PC-9 (cell line): ENCODE measurements around the gene IGF2R. TPM values are rescaled to one million over a fixed set of nuclear protein-coding genes. Genes with fewer than 3 reads are reported as not detected.

Source experiments
- BruUV-seq: library from RNA; stranded (reverse); fragments of 400-500 nt; replicated peaks from 2 replicates; lab custom pipeline; 2021; lab: Mats Ljungman, UMichigan
- CTCF ChIA-PET: fragments of 300-600 bp; sonication (Branson Sonifier 250); formaldehyde crosslinking; loops from one replicate; lab custom pipeline; 2022; ENCODE audit warnings: antibody characterized with exemption; lab: Charles Lee
- POLR2A ChIA-PET: fragments of 300-600 bp; sonication (Branson Sonifier 250); formaldehyde crosslinking; loops from one replicate; lab custom pipeline; 2022; ENCODE audit warnings: antibody characterized with exemption; ENCODE audit not compliant: unreplicated experiment; lab: Charles Lee
- DNase-seq, 2 experiments: peaks; one replicate each; pipeline versions ENCODE4 v3.0.0 to v3.0.0-alpha.2; 2015 to 2022; ENCODE audit warnings: mixed read lengths in 1 of 2
- H2AFZ ChIP-seq: fragments of 200-600 bp; sonication (generic); 2 replicates; pipeline ENCODE4 v1.8.1; 2017; ENCODE audit warnings: antibody characterized with exemption
- H3F3A ChIP-seq: fragments of 200-600 bp; sonication (generic); 2 replicates; pipeline ENCODE4 v1.8.1; 2017; ENCODE audit warnings: antibody characterized with exemption, mild to moderate bottlenecking, low read depth; ENCODE audit not compliant: insufficient read depth
- H3K27ac ChIP-seq: fragments of 200-600 bp; sonication (generic); 2 replicates; pipeline ENCODE4 v1.6.1; 2016; ENCODE audit warnings: mixed run types
- H3K27me3 ChIP-seq: fragments of 200-600 bp; sonication (generic); 2 replicates; pipeline ENCODE4 v1.6.1; 2016; ENCODE audit warnings: low read depth, mixed run types; ENCODE audit not compliant: insufficient read depth
- H3K36me3 ChIP-seq: fragments of 200-600 bp; sonication (generic); 2 replicates; pipeline ENCODE4 v1.6.1; 2016; ENCODE audit warnings: low read depth, mixed run types
- H3K4me1 ChIP-seq: fragments of 200-600 bp; sonication (generic); replicated peaks from 2 replicates; pipeline ENCODE4 v1.6.1; 2016; ENCODE audit warnings: mixed run types; ENCODE audit not compliant: insufficient read depth
- H3K4me2 ChIP-seq: fragments of 200-600 bp; sonication (generic); 2 replicates; pipeline ENCODE4 v1.6.1; 2017; ENCODE audit warnings: mixed run types
- H3K4me3 ChIP-seq: fragments of 200-600 bp; sonication (generic); 2 replicates; pipeline ENCODE4 v1.6.1; 2016; ENCODE audit warnings: mixed run types
- H3K79me2 ChIP-seq: fragments of 200-600 bp; sonication (generic); 2 replicates; pipeline ENCODE4 v1.6.1; 2017; ENCODE audit warnings: low read depth, mixed run types
- H3K9me2 ChIP-seq: fragments of 200-600 bp; sonication (generic); 2 replicates; pipeline ENCODE4 v1.8.1; 2017; ENCODE audit warnings: mild to moderate bottlenecking; ENCODE audit not compliant: insufficient read depth
- H3K9me3 ChIP-seq: fragments of 200-600 bp; sonication (generic); 2 replicates; pipeline ENCODE4 v1.8.1; 2016; ENCODE audit warnings: low read depth; ENCODE audit not compliant: insufficient read depth
- H4K20me1 ChIP-seq: fragments of 200-600 bp; sonication (generic); 2 replicates; pipeline ENCODE4 v1.8.1; 2017; ENCODE audit not compliant: insufficient read depth
- CTCF ChIP-seq: fragments of 200-600 bp; sonication (generic); conservative IDR thresholded peaks from 2 replicates; pipeline ENCODE4 v1.6.1; 2017; ENCODE audit warnings: mixed run types, antibody characterized with exemption, mild to moderate bottlenecking, moderate library complexity
- EZH2 ChIP-seq: fragments of 200-600 bp; sonication (generic); IDR thresholded peaks from 2 replicates; pipeline ENCODE4 v1.8.0; 2017; ENCODE audit warnings: antibody characterized with exemption, low read depth
- intact Hi-C: fragments of 100-400 bp; cut with micrococcal nuclease; formaldehyde crosslinking; loops from one replicate; pipeline ENCODE4 v1.10.0; 2022; ENCODE audit not compliant: unreplicated experiment
- total RNA-seq: library from RNA; stranded (reverse); gene quantifications from 2 replicates; pipeline ENCODE4 v1.2.3, GENCODE V29; 2021

IGF2R gene
- total RNA-seq, 1 experiment from 2014 or later, result 53.1 TPM

DNA sequence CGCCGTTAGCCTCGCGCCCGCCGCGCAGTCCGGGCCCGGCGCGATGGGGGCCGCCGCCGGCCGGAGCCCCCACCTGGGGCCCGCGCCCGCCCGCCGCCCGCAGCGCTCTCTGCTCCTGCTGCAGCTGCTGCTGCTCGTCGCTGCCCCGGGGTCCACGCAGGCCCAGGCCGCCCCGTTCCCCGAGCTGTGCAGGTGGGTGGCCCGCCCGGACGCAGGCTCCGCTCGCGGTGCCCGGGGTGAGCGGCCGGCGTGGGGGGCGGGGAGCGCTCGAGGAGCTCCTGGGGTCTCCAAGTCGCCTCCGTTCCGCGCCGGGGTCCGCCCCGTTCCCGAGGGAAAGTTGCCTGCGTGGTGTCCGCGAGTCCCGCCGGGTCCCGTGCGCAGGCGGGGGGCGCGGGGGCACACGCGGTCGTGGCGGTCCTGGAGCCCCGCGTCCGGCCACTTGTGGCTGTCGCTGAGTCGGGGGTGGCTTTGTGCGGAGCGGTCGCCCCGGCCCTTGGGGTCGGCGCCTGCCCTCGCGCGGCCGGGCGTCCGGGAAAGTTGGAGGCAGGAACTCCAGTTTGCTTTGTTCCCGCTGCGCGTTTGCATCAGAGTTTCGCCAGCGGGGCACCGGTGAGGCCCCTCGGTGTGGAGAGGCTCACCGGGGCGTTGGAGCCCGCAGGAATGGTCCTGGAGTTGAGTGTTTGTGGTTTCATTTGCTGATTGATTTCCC, 476 bp downstream of the IGF2R start:
- Histone ChIP-seq H3K9me2 (no peaks in the 10 kb centered on the region), H2AFZ (peak overlapping the region; percentile 79), H4K20me1 (peaks cover 11% of the 10 kb centered on the region), H3K27ac (0 out of 2 replicates have a peak overlapping the region, but pooled peaks have one; percentile 37), H3K27me3 (no peaks in the 10 kb centered on the region; the same call in 1 of the 2 replicates), H3K9me3 (no peaks in the 10 kb centered on the region), H3K4me2 (peak overlapping the region; percentile 94), H3K4me3 (peak overlapping the region; percentile 82), H3F3A (peaks cover 20% of the 10 kb centered on the region; the same call in 1 of the 2 replicates), H3K4me1 (peaks cover 29% of the 10 kb centered on the region), H3K79me2 (peaks cover 51% of the 10 kb centered on the region), H3K36me3 (no peaks in the 10 kb centered on the region)
- intact Hi-C loops, result no loop called here
- CTCF ChIA-PET, result no interaction called here
- peak in 1 of 2 experiments; percentile 17 for DNase-seq
- TF ChIP-seq CTCF (no peak), EZH2 (no peak)
- BruUV-seq, result no TSS peak
- POLR2A ChIA-PET, result no interaction called here

GRCh38 chr6:159969921-159970320, 1.0 kb downstream of the IGF2R start:
- H3F3A ChIP-seq, result peaks cover 22% of the 10 kb centered on the region; the same call in 1 of the 2 replicates
- peak overlapping the region; percentile 82 for H3K4me3 ChIP-seq
- intact Hi-C loops, result loop anchor here (5.0 to 10.0 kb wide), 2 partner anchors 67 to 185 kb away; partner anchors contain the start of gene TCP1
- peaks cover 32% of the 10 kb centered on the region for H3K4me1 ChIP-seq
- H3K36me3 ChIP-seq, result no peaks in the 10 kb centered on the region
- TF ChIP-seq CTCF, result no peak
- no peak for TF ChIP-seq EZH2
- ChIA-PET POLR2A (no interaction called here), CTCF (no interaction called here)
- peaks cover 11% of the 10 kb centered on the region for H4K20me1 ChIP-seq
- no peaks in the 10 kb centered on the region for H3K9me3 ChIP-seq
- TSS peak; percentile 45 for BruUV-seq
- H3K79me2 ChIP-seq, result peaks cover 57% of the 10 kb centered on the region
- DNase-seq, result peak; percentile 24 to 39
- H3K27me3 ChIP-seq, result no peaks in the 10 kb centered on the region; the same call in 1 of the 2 replicates
- peak overlapping the region; percentile 94 for H3K4me2 ChIP-seq
- H2AFZ ChIP-seq, result no peak overlapping the region; the same call in 1 of the 2 replicates
- H3K27ac ChIP-seq, result no peak overlapping the region
- H3K9me2 ChIP-seq, result no peaks in the 10 kb centered on the region

- peak overlapping the region; percentile 82; the same call in 1 of the 2 replicates for H3K4me3 ChIP-seq
- H3K4me1 ChIP-seq, result peaks cover 32% of the 10 kb centered on the region
- no TSS peak for BruUV-seq
- H3K79me2 ChIP-seq, result peaks cover 62% of the 10 kb centered on the region
- CTCF ChIA-PET, result no interaction called here
- peaks cover 22% of the 10 kb centered on the region; the same call in 1 of the 2 replicates for H3F3A ChIP-seq
- peak overlapping the region; percentile 94 for H3K4me2 ChIP-seq
- TF ChIP-seq EZH2, result no peak
- no peak for TF ChIP-seq CTCF
- no peaks in the 10 kb centered on the region; the same call in 1 of the 2 replicates for H3K27me3 ChIP-seq
- H3K9me2 ChIP-seq, result no peaks in the 10 kb centered on the region
- no peaks in the 10 kb centered on the region for H3K9me3 ChIP-seq
- no peak overlapping the region for H2AFZ ChIP-seq
- H3K27ac ChIP-seq, result no peak overlapping the region
- intact Hi-C loops, result loop anchor here (5.0 to 10.0 kb wide), 2 partner anchors 67 to 186 kb away; partner anchors contain the start of gene TCP1
- POLR2A ChIA-PET, result no interaction called here
- DNase-seq, result no peak
- peaks cover 11% of the 10 kb centered on the region for H4K20me1 ChIP-seq
- H3K36me3 ChIP-seq, result no peaks in the 10 kb centered on the region
Observed at GRCh38 chr6:159970659-159971063, 1.8 kb downstream of the IGF2R start.
